Ecto neural progenitor cell (in vitro differentiated cells): Measurements from ENCODE around the gene RABEP2.
A peak's percentile ranks its signal among the peaks of the same experiment; 100 is the strongest.
"Not testable (repeated sequence)": the region's sequence is repeated elsewhere in the genome, so short reads cannot be mapped to it uniquely, and the experiment has no call there.

Experiments used
- DNase-seq: peaks from one replicate; pipeline ENCODE4 v3.0.0-alpha.2; 2018; ENCODE audit warnings: low spot score

Gene RABEP2

GRCh38 chr16:28924762-28925385, at the start of gene RABEP2:
TSS of gene RABEP2 (minus strand) at chr16:28925238. CDS start at chr16:28925163, 75 bp downstream.
- DNase-seq, result peak; percentile 98

GRCh38 chr16:28974437-28975157, 49.6 kb upstream of the RABEP2 start, which contains the start of gene SPNS1:
TSS of gene SPNS1 (plus strand) at chr16:28974778. CDS start at chr16:28975152, 374 bp downstream.
- peak; percentile 99 for DNase-seq

- DNase-seq, result peak; percentile 78
Observed at GRCh38 chr16:28974007-28974436, 49.0 kb upstream of the RABEP2 start.

- DNase-seq, result not testable (repeated sequence)
Observed at GRCh38 chr16:28969696-28970095, 44.7 kb upstream of the RABEP2 start.

- no peak for DNase-seq
Observed at GRCh38 chr16:28967156-28967555, 42.1 kb upstream of the RABEP2 start.

GRCh38 chr16:28964496-28964895, 39.5 kb upstream of the RABEP2 start:
- no peak for DNase-seq

GRCh38 chr16:28964072-28964471, 39.0 kb upstream of the RABEP2 start:
- no peak for DNase-seq

- no peak for DNase-seq
Observed at GRCh38 chr16:28958836-28959235, 33.8 kb upstream of the RABEP2 start.

GRCh38 chr16:28958216-28958615, 33.2 kb upstream of the RABEP2 start:
- DNase-seq, result no peak

GRCh38 chr16:28951410-28951943, 26.4 kb upstream of the RABEP2 start:
- DNase-seq, result no peak

GRCh38 chr16:28950648-28951409, 25.8 kb upstream of the RABEP2 start, which contains the start of gene NFATC2IP:
TSS of gene NFATC2IP (plus strand) at chr16:28950937. CDS start at chr16:28951012, 75 bp downstream.
- DNase-seq, result peak; percentile 100

- DNase-seq, result no peak
Observed at GRCh38 chr16:28946681-28947080, 21.6 kb upstream of the RABEP2 start.

GRCh38 chr16:28943281-28943680, 18.2 kb upstream of the RABEP2 start:
- DNase-seq, result no peak

- DNase-seq, result not testable (repeated sequence)
Observed at GRCh38 chr16:28939825-28940224, 14.8 kb upstream of the RABEP2 start.

- no peak for DNase-seq
Observed at GRCh38 chr16:28938721-28939120, 13.7 kb upstream of the RABEP2 start.

GRCh38 chr16:28937222-28937876, 12.3 kb upstream of the RABEP2 start:
- no peak for DNase-seq

GRCh38 chr16:28936784-28937155, 11.7 kb upstream of the RABEP2 start:
- no peak for DNase-seq

- DNase-seq, result peak; percentile 80
Observed at GRCh38 chr16:28935924-28936783, 11.1 kb upstream of the RABEP2 start.

GRCh38 chr16:28935346-28935745, 10.3 kb upstream of the RABEP2 start:
- no peak for DNase-seq

GRCh38 chr16:28933171-28933570, 8.1 kb upstream of the RABEP2 start:
- no peak for DNase-seq
